H1 (cell line): ENCODE results near the gene CTNND2. TPM values are rescaled to one million over a fixed set of nuclear protein-coding genes. Genes with fewer than 3 reads are reported as not detected.

Experiments
- CTCF ChIA-PET: fragments of 300-600 bp; sonication (Branson Sonifier 250); formaldehyde crosslinking; loops from one replicate; lab custom pipeline; 2021; ENCODE audit not compliant: partially characterized antibody; lab: Charles Lee
- POLR2A ChIA-PET: fragments of 300-600 bp; sonication (Branson Sonifier 250); formaldehyde crosslinking; loops from one replicate; lab custom pipeline; 2021; ENCODE audit warnings: inconsistent platforms; ENCODE audit not compliant: partially characterized antibody; lab: Charles Lee
- DNase-seq, 2 experiments: peaks; one replicate each; pipeline versions ENCODE4 v3.0.0 to v3.0.0-alpha.2; 2010 to 2022; ENCODE audit warnings: low spot score in 2 of 2, low read depth in 1 of 2, mixed read lengths in 1 of 2
- FAIRE-seq: peaks from 2 replicates; lab custom pipeline; 2011; peaks lifted over from hg19 to GRCh38; lab: Jason Lieb, UNC
- H2AFZ ChIP-seq: 2 replicates; pipeline ENCODE4 v1.8.1; 2012; ENCODE audit warnings: low read length, inconsistent platforms
- H2AK5ac ChIP-seq: 2 replicates; pipeline ENCODE4 v1.6.1; 2013; ENCODE audit warnings: low read depth, low read length
- H2BK120ac ChIP-seq: replicated peaks from 2 replicates; pipeline ENCODE3; 2013; ENCODE audit warnings: low read depth, low read length, inconsistent platforms
- H2BK12ac ChIP-seq: 2 replicates; pipeline ENCODE4 v1.6.1; 2013; ENCODE audit warnings: low read depth, low read length
- H2BK15ac ChIP-seq: 2 replicates; pipeline ENCODE4 v1.6.1; 2013; ENCODE audit warnings: low read length
- H2BK20ac ChIP-seq: 2 replicates; pipeline ENCODE4 v1.6.1; 2013; ENCODE audit warnings: low read length
- H2BK5ac ChIP-seq: 2 replicates; pipeline ENCODE4 v1.6.1; 2013; ENCODE audit warnings: low read depth, low read length
- H3K14ac ChIP-seq: 2 replicates; pipeline ENCODE4 v1.6.1; 2013; ENCODE audit warnings: inconsistent platforms; ENCODE audit not compliant: insufficient read length
- H3K18ac ChIP-seq: 2 replicates; pipeline ENCODE4 v1.6.1; 2013; ENCODE audit warnings: low read length; ENCODE audit errors: extremely low read depth
- H3K23ac ChIP-seq: 2 replicates; pipeline ENCODE4 v1.6.1; 2013; ENCODE audit warnings: inconsistent platforms; ENCODE audit not compliant: insufficient read length
- H3K23me2 ChIP-seq: 2 replicates; pipeline ENCODE4 v1.6.1; 2013; ENCODE audit warnings: low read depth, low read length
- H3K27ac ChIP-seq: 2 replicates; pipeline ENCODE4 v1.6.1; 2011; ENCODE audit warnings: low read depth, low read length, inconsistent platforms
- H3K27me3 ChIP-seq, 4 experiments: replicated peaks in 1 of 4; 1 replicate in 1 of 4; 2 replicates in 3 of 4; pipeline versions ENCODE4 v1.6.1 to v1.8.1; 2011 to 2013; ENCODE audit warnings: low read length in 3 of 4, mild to moderate bottlenecking in 3 of 4, inconsistent platforms in 2 of 4, mixed read lengths in 2 of 4, moderate library complexity in 1 of 4; ENCODE audit not compliant: control insufficient read depth in 3 of 4, insufficient read depth in 3 of 4; ENCODE audit errors: extremely low read depth in 1 of 4
- H3K36me3 ChIP-seq, 4 experiments: 2 replicates each; pipeline versions ENCODE4 v1.6.1 to v1.8.1; 2011 to 2013; ENCODE audit warnings: mild to moderate bottlenecking in 4 of 4, low read length in 3 of 4, moderate library complexity in 2 of 4, control low read depth in 1 of 4, inconsistent platforms in 1 of 4; ENCODE audit not compliant: insufficient read depth in 4 of 4, control insufficient read depth in 2 of 4
- H3K4ac ChIP-seq: replicated peaks from 2 replicates; pipeline ENCODE3; 2013; ENCODE audit warnings: low read length, low read depth, mixed read lengths, inconsistent platforms; ENCODE audit not compliant: insufficient read length
- H3K4me1 ChIP-seq, 4 experiments: replicated peaks in 1 of 4; 1 replicate in 1 of 4; 2 replicates in 3 of 4; pipeline versions ENCODE4 v1.6.1 to v1.8.1; 2011 to 2013; ENCODE audit warnings: low read length in 3 of 4, inconsistent platforms in 2 of 4, mixed read lengths in 1 of 4; ENCODE audit not compliant: insufficient read depth in 4 of 4, control insufficient read depth in 3 of 4
- H3K4me2 ChIP-seq, 2 experiments: 2 replicates each; pipeline versions ENCODE4 v1.6.1 to v1.8.1; 2011 to 2013; ENCODE audit warnings: low read depth in 2 of 2, low read length in 2 of 2, control low read depth in 1 of 2, inconsistent platforms in 1 of 2, mild to moderate bottlenecking in 1 of 2; ENCODE audit not compliant: insufficient read depth in 1 of 2
- H3K4me3 ChIP-seq, 4 experiments: fragments of 200-600, 300-600 bp in 1 of 4; sonication (generic), shearing (Covaris generic), sonication (Bioruptor Twin) in 1 of 4; 2 replicates each; pipeline versions ENCODE4 v1.5.1 to v1.8.1; 2011 to 2016; ENCODE audit warnings: low read length in 4 of 4, low read depth in 3 of 4, control low read depth in 2 of 4, inconsistent platforms in 2 of 4, mild to moderate bottlenecking in 2 of 4, mixed read lengths in 1 of 4, moderate library complexity in 1 of 4; ENCODE audit not compliant: insufficient read depth in 2 of 4; ENCODE audit errors: extremely low read depth in 1 of 4
- H3K56ac ChIP-seq: replicated peaks from 2 replicates; pipeline ENCODE3; 2013; ENCODE audit warnings: low read depth, mild to moderate bottlenecking, mixed read lengths, low read length, inconsistent platforms; ENCODE audit not compliant: insufficient read length
- H3K79me1 ChIP-seq: 2 replicates; pipeline ENCODE4 v1.6.1; 2013; ENCODE audit warnings: low read depth, low read length, control low read depth
- H3K79me2 ChIP-seq, 2 experiments: 2 replicates each; pipeline versions ENCODE4 v1.6.1 to v1.8.1; 2012 to 2013; ENCODE audit warnings: low read length in 2 of 2, mild to moderate bottlenecking in 2 of 2, inconsistent platforms in 1 of 2; ENCODE audit not compliant: insufficient read depth in 2 of 2, control insufficient read depth in 1 of 2
- H3K9ac ChIP-seq, 4 experiments: replicated peaks in 1 of 4; 1 replicate in 1 of 4; 2 replicates in 3 of 4; pipeline versions ENCODE4 v1.6.1 to v1.8.1; 2011 to 2013; ENCODE audit warnings: low read depth in 3 of 4, low read length in 3 of 4, control low read depth in 2 of 4, mild to moderate bottlenecking in 2 of 4, moderate library complexity in 2 of 4, inconsistent platforms in 1 of 4; ENCODE audit errors: extremely low read depth in 1 of 4
- H3K9me3 ChIP-seq, 2 experiments: 2 replicates each; pipeline versions ENCODE4 v1.6.1 to v1.8.1; 2012 to 2013; ENCODE audit warnings: mild to moderate bottlenecking in 2 of 2, moderate library complexity in 2 of 2, control low read depth in 1 of 2, inconsistent platforms in 1 of 2, low read depth in 1 of 2, low read length in 1 of 2, mixed read lengths in 1 of 2; ENCODE audit not compliant: insufficient read depth in 2 of 2
- H4K20me1 ChIP-seq, 2 experiments: replicated peaks in 1 of 2; 2 replicates each; pipeline versions ENCODE3 to v1.8.1; 2011 to 2013; ENCODE audit warnings: inconsistent platforms in 2 of 2, low read length in 2 of 2, mild to moderate bottlenecking in 1 of 2; ENCODE audit not compliant: insufficient read depth in 2 of 2, control insufficient read depth in 1 of 2
- H4K5ac ChIP-seq: 2 replicates; pipeline ENCODE4 v1.6.1; 2013; ENCODE audit warnings: low read length, low read depth, mixed read lengths, inconsistent platforms; ENCODE audit not compliant: insufficient read length
- H4K8ac ChIP-seq: 2 replicates; pipeline ENCODE4 v1.8.0; 2013; ENCODE audit warnings: mild to moderate bottlenecking, moderate library complexity, low read length, inconsistent platforms; ENCODE audit not compliant: insufficient read depth; ENCODE audit errors: extremely low read depth
- H4K91ac ChIP-seq: replicated peaks from 2 replicates; pipeline ENCODE3; 2013; ENCODE audit warnings: low read length, mixed read lengths, inconsistent platforms; ENCODE audit not compliant: insufficient read length
- BACH1 ChIP-seq: IDR thresholded peaks from 2 replicates; pipeline ENCODE4 v1.6.1; 2012; ENCODE audit warnings: low read length, improper control_type of control experiment
- CEBPB ChIP-seq: IDR thresholded peaks from 2 replicates; pipeline ENCODE4 v1.6.1; 2012; ENCODE audit warnings: low read depth, low read length
- CTCF ChIP-seq, 3 experiments: IDR thresholded peaks; 1 replicate in 2 of 3; 2 replicates in 1 of 3; pipeline versions ENCODE4 v1.5.1 to v1.6.1; 2011; ENCODE audit warnings: low read length in 3 of 3, mild to moderate bottlenecking in 3 of 3, inconsistent platforms in 2 of 3, low read depth in 1 of 3, moderate library complexity in 1 of 3; ENCODE audit not compliant: insufficient read depth in 1 of 3; ENCODE audit errors: control extremely low read depth in 1 of 3
- JUND ChIP-seq: IDR thresholded peaks from 2 replicates; pipeline ENCODE4 v1.6.1; 2011; ENCODE audit warnings: mild to moderate bottlenecking, improper control_type of control experiment, low read length
- NRF1 ChIP-seq: IDR thresholded peaks from 2 replicates; pipeline ENCODE4 v1.6.1; 2011; ENCODE audit warnings: mild to moderate bottlenecking, low read depth, low read length, improper control_type of control experiment
- POLR2A ChIP-seq, 2 experiments: IDR thresholded peaks; 1 replicate in 1 of 2; 2 replicates in 1 of 2; pipeline ENCODE4 v1.6.1; 2011; ENCODE audit warnings: low read depth in 2 of 2, low read length in 2 of 2, mild to moderate bottlenecking in 2 of 2; ENCODE audit errors: control extremely low read depth in 1 of 2
- SIN3A ChIP-seq, 2 experiments: IDR thresholded peaks in 1 of 2; conservative IDR thresholded peaks in 1 of 2; 2 replicates each; pipeline ENCODE4 v1.6.1; 2011 to 2012; ENCODE audit warnings: low read length in 2 of 2, improper control_type of control experiment in 1 of 2, low read depth in 1 of 2, mild to moderate bottlenecking in 1 of 2
- SP4 ChIP-seq: IDR thresholded peaks from 2 replicates; pipeline ENCODE4 v1.6.1; 2012; ENCODE audit warnings: low read length, inconsistent platforms
- TBP ChIP-seq: IDR thresholded peaks from 2 replicates; pipeline ENCODE4 v1.6.1; 2011; ENCODE audit warnings: low read depth, low read length, improper control_type of control experiment
- TEAD4 ChIP-seq: IDR thresholded peaks from 2 replicates; pipeline ENCODE4 v1.6.1; 2012; ENCODE audit warnings: low read depth, low read length, inconsistent platforms, mixed read lengths
- WGBS, 2 experiments: shearing (Covaris generic) in 1 of 2; methylation state at CpG; one replicate each; pipeline versions ENCODE4 v1.1.6 to v1.1.7; 2013 to 2015; ENCODE audit warnings: low lambda C conversion rate in 2 of 2, mixed read lengths in 2 of 2, inconsistent platforms in 1 of 2, low coverage in 1 of 2, missing lambda C conversion rate in 1 of 2; ENCODE audit not compliant: insufficient replicate concordance in 2 of 2, insufficient coverage in 1 of 2, insufficient read length in 1 of 2; ENCODE audit errors: extremely low coverage in 1 of 2, missing lambda C conversion rate in 1 of 2; 5-methylcytosine and 5-hydroxymethylcytosine counted together
- polyA plus RNA-seq, 7 experiments: library from polyadenylated mRNA; depleted of rRNA in 3 of 7; stranded (reverse) in 5 of 7; unstranded in 2 of 7; fragments of >200 nt in 5 of 7; fragments of 200-250 nt in 2 of 7; gene quantifications; 1 replicate in 5 of 7; 2 replicates in 1 of 7; 4 replicates in 1 of 7; pipeline versions ENCODE4 v1.2.1 to v1.2.3, GENCODE V29; 2011 to 2013; ENCODE audit warnings: missing spikeins in 2 of 7, mixed read lengths in 2 of 7
- total RNA-seq: library from RNA; stranded (reverse); fragmentation: NEBNext Ultra II Directional; extraction: Animal tissue kit (Norgen Biotek cat#: 25700); gene quantifications from 2 replicates; pipeline ENCODE4 v1.2.1, GENCODE V29; 2021

The CTNND2 gene
- total and polyA plus RNA-seq, 2 of the 8 experiments (the other 6 are each of a cell fraction or from before 2014, with no cell fraction given), result 7.4 to 14.2 TPM

GRCh38 chr5:11574787-11575186, 329.5 kb downstream of the CTNND2 start:
- H3K27ac ChIP-seq, result no peak overlapping the region
- POLR2A ChIA-PET, result no interaction called here
- no peak for FAIRE-seq

More at GRCh38 chr5:11574787-11575186, 329.5 kb downstream of the CTNND2 start:
- Histone ChIP-seq H3K23ac (no peak overlapping the region), H3K79me1 (no peaks in the 10 kb centered on the region), H2BK120ac (no peak overlapping the region), H3K4me2 (no peak overlapping the region), H3K9ac (no peak overlapping the region), H3K27me3 (peaks cover 0 to 1% (median 0%) of the 10 kb centered on the region in 4 experiments; a peak in 1 of 7 replicates), H2AFZ (no peak overlapping the region), H2BK5ac (no peak overlapping the region), H3K18ac (no peak overlapping the region), H4K5ac (no peak overlapping the region), H3K23me2 (no peaks in the 10 kb centered on the region), H3K14ac (no peak overlapping the region), H2BK20ac (no peak overlapping the region), H3K4me1 (no peaks in the 10 kb centered on the region), H4K20me1 (no peaks in the 10 kb centered on the region), H3K4me3 (no peak overlapping the region), H4K8ac (no peak overlapping the region), H3K36me3 (no peaks in the 10 kb centered on the region), H4K91ac (no peak overlapping the region), H2BK12ac (no peak overlapping the region), H2AK5ac (no peak overlapping the region), H3K9me3 (no peaks in the 10 kb centered on the region), H2BK15ac (no peak overlapping the region), H3K56ac (no peak overlapping the region), H3K79me2 (no peaks in the 10 kb centered on the region), H3K4ac (no peak overlapping the region)
- DNase-seq, result no peak
- CTCF ChIA-PET, result no interaction called here
- TF ChIP-seq SP4, result no peak
- no peak for TF ChIP-seq NRF1
- no peak for TF ChIP-seq TBP
- TF ChIP-seq TEAD4, result no peak
- no peak for TF ChIP-seq CEBPB
- no peak for TF ChIP-seq POLR2A (IDR thresholded peaks at IDR 0.05; ENCODE audit: control extremely low read depth in 1 of 2, low read depth in 2 of 2, low read length in 2 of 2)
- no peak for TF ChIP-seq SIN3A (conservative IDR thresholded peaks at IDR 0.05 in 1 of 2, IDR thresholded peaks at IDR 0.05 in 1 of 2; ENCODE audit: low read depth in 1 of 2, low read length in 2 of 2)
- TF ChIP-seq JUND, result no peak
- TF ChIP-seq CTCF (IDR thresholded peaks at IDR 0.05; ENCODE audit: control extremely low read depth in 1 of 3, insufficient read depth in 1 of 3, low read depth in 1 of 3, low read length in 3 of 3), result no peak
- TF ChIP-seq BACH1, result no peak
- WGBS, 2 experiments, result 88% methylated on average over 2 of the region's 2 CpGs; no CpG with 5 or more reads in 1 of the 2 experiments
